Activated CD8-positive, alpha-beta memory T cell treated with anti-CD3 and anti-CD28 coated beads, Interleukin-2, amount 50 U/mL, for 4 hours (primary cell): ENCODE results near the gene CYP4F8.

Experiments
- DNase-seq: peaks from one replicate; pipeline ENCODE4 v3.0.0-alpha.2; 2020

CYP4F8 gene

DNA sequence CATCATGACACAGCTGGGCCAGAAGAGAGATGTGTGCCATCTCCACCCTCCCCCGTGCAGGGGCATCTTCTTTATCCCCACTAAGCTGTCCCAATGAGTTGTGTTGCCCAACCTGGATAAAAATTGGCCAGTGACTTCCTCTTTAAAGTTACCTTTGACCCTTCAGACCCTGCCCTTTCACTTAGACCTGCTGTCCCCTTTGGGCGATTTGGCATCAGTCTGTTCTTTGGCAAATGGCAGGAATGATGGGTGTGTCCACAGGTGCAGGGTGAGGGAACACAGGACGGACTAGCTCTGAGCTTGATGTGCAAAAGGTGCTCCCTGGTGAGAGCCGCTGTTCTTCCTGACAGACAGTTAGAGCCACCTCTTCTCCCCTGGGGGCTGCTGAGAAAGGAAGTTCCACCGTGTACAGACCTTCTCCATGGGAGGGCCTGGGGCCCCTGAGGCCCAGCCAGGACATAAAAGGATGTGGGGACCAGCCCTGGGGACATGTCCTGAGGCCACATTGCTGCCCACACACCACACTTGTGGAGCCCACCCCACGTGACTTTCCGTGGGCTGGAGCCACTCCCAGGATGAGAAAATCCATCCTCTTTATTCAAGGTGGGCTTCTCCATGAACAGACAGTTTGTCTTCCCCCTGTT is 1.7 kb downstream of the CYP4F8 start:
- no peak for DNase-seq

- DNase-seq, result no peak
Observed at GRCh38 chr19:15618321-15618720, 3.3 kb downstream of the CYP4F8 start.

GRCh38 chr19:15621801-15622200 is 6.8 kb downstream of the CYP4F8 start:
- no peak for DNase-seq

DNA sequence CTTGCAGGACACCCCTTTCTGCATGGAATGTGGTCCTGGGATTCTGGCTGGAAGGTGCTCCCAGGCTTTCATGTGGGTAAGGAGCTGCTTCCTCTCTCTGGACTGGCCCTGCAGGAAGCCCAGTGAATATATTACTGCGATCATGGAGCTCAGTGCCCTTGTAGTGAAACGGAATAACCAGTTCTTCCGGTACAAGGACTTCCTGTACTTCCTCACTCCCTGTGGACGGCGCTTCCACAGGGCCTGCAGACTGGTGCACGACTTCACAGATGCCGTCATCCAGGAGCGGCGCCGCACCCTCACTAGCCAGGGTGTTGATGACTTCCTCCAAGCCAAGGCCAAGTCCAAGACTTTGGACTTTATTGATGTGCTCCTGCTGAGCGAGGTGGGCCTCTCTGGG is 8.0 kb downstream of the CYP4F8 start:
- DNase-seq, result no peak

GRCh38 chr19:15623711-15624318 is 8.8 kb downstream of the CYP4F8 start:
- no peak for DNase-seq

- no peak for DNase-seq
Observed at GRCh38 chr19:15628236-15629002, 13.4 kb downstream of the CYP4F8 start.

DNA sequence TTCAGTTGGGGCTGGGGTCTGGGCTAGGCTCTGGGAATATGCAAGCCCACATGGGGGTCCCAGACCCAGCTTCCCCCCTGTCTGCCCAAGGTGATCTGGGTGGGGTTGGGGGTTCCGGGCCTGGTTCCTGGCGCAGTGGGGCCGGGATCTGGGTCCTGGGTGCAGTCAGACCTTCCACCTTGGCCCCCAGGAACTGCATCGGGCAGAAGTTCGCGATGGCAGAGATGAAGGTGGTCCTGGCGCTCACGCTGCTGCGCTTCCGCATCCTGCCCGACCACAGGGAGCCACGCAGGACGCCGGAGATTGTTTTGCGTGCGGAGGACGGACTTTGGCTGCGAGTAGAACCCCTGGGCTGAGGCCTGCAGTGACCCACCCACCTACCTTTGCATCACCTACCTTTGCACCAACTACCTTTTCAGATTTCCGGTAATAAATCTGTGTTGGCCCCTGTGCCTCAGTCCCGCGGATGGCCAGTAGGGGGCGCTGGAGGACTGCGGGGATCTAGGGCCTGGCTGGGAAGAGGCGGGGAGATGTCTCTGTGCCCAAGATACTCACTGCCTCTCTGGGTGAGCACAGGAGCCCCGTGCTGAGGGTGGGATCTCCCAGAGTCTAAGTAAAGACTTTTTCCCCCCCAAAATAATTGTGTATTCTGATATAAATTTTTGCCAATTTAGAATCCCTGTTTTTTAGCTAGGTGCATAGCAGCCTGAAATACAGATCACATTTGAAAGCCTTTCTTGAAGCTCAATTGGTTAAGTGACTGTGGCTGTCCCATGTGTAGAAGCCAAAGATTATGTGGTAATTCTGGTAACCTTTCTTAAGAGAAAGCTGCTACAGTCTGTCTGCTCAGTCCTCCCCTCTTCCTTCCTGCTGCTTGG is 14.2 kb downstream of the CYP4F8 start:
- DNase-seq, result peak; percentile 93

DNA sequence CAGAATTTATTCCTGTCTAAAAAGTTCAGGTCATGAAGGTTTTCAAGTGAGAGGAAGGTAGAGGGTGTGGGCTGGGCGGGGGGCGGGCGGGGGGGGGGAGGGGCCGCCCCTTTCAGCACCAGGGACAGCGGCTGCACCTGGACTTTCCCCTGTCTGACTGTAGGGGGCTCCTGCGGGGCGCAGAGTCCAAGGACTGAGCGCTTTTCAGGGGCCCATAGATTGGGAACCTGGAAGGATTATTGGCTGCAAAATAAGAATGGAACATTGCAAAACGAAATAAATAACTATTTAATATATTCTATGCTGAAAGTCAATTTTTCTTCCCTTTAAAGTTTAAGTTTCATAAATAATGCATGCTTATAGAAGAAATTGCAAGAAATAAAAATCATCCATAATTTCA is 16.8 kb downstream of the CYP4F8 start:
- DNase-seq, result peak; percentile 32

DNA sequence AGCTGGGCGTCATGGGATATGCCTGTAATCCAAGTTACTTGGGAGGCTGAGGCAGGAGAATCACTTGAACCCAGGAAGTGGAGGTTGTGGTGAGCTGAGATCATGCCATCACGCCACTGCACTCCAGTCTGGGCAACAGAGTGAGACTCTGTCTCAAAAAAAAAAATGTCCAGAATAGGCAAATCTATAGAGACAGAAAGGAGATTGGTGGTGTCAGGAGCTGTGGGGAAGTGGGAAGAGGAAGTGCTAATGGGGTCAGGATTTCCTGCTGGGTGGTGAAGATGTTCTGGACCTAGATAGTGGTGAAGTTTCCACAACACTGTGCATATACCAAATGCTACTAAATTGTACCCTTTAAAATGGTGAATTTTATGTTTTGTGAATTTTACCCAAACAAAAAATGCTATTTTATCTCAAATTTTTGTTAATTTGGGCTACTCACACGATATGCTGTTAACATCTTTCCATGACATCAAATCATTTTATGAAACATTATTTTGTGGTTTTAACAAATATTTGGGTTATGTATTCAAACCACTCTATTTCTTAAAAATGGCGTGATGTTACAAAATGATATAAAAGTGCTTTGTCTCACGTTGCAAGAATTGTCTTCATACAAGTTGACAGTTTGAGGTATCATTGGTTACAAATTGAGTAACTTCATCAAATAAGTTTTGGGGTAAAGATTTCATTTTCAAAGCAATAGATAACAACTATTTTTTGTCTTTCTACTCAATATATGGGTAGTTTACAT is 18.2 kb downstream of the CYP4F8 start:
- DNase-seq, result no peak

DNA sequence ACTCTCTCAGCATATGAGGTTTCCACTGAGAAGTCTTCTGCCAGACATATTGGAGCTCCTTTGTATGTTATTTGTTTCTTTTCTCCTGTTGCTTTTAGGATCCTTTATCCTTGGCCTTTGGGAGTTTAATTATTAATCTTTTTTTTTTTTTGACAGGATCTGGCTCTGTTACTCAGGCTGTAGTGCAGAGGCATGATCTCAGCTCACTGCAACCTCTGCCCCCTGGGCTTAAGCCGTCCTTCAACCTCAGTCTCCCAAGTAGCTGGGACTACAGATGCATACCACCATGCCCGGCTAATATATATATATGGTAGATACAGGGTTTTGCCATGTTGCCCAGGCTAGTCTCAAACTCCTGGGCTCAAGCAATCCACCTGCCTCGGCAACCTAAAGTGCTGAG is 19.1 kb downstream of the CYP4F8 start:
- no peak for DNase-seq

- DNase-seq, result no peak
Observed at GRCh38 chr19:15635016-15635805, 20.2 kb downstream of the CYP4F8 start.

DNA sequence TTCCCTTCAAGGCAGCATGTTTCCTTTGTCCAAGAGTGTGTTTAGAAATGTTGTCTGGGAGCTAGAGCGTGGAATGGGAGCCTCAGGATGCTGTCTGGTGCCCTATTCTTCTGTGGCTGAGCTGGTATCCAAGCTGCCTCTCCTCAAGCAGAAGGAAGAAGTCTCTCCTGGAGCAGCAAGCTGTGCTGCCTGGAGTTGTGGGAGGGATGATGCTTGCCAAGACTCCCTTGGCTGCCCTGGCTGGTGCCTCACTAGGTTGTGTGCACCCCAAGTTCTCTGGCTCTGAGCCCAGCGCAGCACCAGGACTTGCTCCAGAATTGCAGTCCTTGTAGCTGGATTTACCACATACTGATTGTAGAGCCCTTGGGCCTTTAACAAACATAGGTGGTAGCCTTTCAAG is 21.0 kb downstream of the CYP4F8 start:
- DNase-seq, result no peak

GRCh38 chr19:15639596-15639995 is 24.6 kb downstream of the CYP4F8 start:
- no peak for DNase-seq

GRCh38 chr19:15640294-15640903 is 25.4 kb downstream of the CYP4F8 start, which contains the start of gene CYP4F3:
Gene CYP4F3, plus strand, starts transcription at chr19:15640897. Its CDS starts 519 bp downstream, at chr19:15641416.
- DNase-seq, result no peak

DNA sequence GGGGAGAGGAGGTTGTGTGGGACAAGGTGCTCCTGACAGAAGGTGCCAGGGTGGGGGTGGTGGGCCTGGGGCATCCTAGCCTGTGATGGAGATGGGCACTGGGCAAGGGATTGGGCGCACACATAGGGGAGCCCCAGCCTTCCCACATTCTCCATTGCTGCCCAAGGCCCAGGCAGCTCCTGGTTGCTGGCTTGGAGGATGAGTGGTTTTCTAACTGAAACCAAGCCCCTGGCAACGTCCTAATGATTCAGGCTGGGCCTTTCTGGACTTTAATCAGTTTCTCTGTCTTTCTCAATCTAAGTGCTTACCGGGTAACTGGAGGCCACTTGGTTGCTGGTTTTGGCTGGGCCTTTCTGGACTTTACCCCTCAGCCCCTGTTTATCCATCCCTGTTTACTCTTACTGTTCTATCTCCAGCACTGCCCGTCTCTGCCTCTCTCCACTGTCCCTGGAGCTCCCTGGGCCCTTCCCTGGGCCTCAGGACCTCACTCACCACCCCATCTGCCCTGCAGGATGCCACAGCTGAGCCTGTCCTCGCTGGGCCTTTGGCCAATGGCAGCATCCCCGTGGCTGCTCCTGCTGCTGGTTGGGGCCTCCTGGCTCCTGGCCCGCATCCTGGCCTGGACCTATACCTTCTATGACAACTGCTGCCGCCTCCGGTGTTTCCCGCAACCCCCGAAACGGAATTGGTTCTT is 26.0 kb downstream of the CYP4F8 start:
- DNase-seq, result no peak

DNA sequence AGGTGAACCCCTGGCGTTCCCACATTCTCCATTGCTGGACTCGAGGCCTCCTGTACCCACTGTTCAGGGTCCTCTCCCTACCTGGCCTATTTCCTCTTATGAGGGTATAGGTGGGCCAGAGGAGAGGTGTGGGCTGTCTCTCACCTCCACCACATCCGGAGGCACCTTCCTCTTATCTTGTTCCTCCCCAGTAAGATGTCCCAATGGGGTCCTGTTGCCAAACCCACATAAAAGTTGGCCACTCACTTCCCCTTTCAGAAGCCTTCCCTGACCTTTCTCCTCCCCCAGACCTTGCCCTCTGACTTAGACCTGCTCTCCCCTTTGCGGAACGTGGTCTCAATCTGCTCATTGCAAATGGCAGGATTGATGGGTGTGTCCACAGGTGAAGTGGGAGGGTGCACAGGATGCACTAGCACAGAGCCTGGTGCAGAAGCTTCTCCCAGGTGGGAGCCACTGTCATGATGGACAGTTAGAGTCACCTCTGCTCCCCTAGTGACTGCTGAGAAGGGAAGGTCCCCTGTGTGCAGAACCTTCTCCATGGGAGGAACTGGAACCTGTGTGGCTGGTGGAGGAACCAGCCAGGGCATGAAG is 27.0 kb downstream of the CYP4F8 start:
- DNase-seq, result no peak

DNA sequence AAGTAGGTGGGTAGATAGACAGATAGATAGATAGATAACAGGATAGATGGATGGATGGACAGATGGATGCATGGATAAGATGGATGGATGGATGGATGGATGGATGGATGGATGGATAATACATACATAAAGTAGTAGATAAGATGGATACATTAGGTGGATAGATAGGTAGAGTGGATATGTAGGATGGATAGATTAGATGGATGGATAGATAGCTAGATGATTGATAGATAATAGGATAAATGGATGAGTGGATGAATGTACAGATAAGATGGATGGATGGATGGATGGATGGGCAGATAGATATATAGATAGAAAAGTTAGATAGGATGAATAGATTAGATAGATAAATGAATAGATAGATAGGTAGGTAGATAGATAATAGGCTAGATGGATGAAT is 27.8 kb downstream of the CYP4F8 start:
- DNase-seq, result no peak

GRCh38 chr19:15643387-15643786 is 28.4 kb downstream of the CYP4F8 start:
- no peak for DNase-seq

DNA sequence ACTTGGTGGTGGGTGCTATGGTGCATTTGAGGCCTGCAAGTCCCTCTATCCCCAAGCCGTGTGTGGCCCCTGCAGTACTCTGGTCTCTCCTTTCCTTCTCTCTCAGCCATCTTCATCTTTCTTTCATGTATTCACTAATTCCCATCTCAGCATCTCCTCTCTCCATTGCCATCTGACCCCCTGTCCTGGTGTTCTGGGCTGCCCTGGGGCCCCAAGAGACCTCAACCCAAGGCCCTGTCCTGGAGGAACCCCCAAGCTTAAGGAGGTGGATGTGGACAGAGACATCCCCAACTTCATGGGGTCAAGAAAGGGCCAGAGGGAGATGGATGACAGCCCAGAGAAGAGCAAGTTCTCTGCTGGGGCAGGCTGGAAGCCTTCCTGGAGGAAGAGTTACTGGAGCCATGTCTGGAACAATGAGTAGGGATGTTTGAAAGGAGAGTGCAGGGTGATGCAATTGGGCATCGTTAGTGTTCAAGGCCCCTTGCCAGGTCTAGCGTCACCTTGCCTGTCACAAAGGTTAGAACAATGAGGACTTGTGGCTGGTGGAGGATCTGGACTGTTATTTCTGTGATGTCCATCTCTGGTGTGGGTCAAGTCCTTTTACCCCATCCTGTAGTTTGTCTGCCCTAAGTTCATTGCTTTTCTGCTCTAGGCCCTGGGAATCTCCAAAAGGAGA is 29.2 kb downstream of the CYP4F8 start:
- DNase-seq, result no peak
